Muscle of leg (tissue), 11 donors: Measurements from ENCODE around the gene SYNDIG1. TPM values are rescaled to one million over a fixed set of nuclear protein-coding genes. Genes with fewer than 3 reads are reported as not detected.

Source experiments
- DNase-seq: peaks from one replicate; pipeline ENCODE4 v3.0.0; 2013
- H3K27ac ChIP-seq: one replicate; pipeline ENCODE4 v1.5.1; 2013; ENCODE audit warnings: mild to moderate bottlenecking, low read length, control low read depth
- H3K27me3 ChIP-seq: one replicate; pipeline ENCODE4 v1.6.1; 2013; ENCODE audit warnings: low read length; ENCODE audit not compliant: control insufficient read depth, insufficient read depth
- H3K36me3 ChIP-seq: one replicate; pipeline ENCODE4 v1.6.1; 2013; ENCODE audit warnings: low read length; ENCODE audit not compliant: control insufficient read depth, insufficient read depth
- H3K4me1 ChIP-seq: one replicate; pipeline ENCODE4 v1.6.1; 2013; ENCODE audit warnings: low read length; ENCODE audit not compliant: control insufficient read depth, insufficient read depth
- H3K4me3 ChIP-seq: one replicate; pipeline ENCODE4 v1.5.1; 2013; ENCODE audit warnings: low read length, control low read depth
- H3K9me3 ChIP-seq: replicated peaks from 2 replicates; pipeline ENCODE4 v1.6.1; 2013; ENCODE audit warnings: low read depth, low read length; ENCODE audit not compliant: control insufficient read depth
- WGBS: methylation state at CpG from one replicate; pipeline ENCODE4 v1.1.5; 2013; ENCODE audit warnings: missing lambda C conversion rate; ENCODE audit not compliant: insufficient coverage; 5-methylcytosine and 5-hydroxymethylcytosine counted together
- polyA plus RNA-seq, 8 donors: library from polyadenylated mRNA; unstranded; fragments of 120-200 nt; gene quantifications; one replicate each; pipeline versions ENCODE4 v1.2.1 to v1.2.3, GENCODE V29; 2013; ENCODE audit warnings: inconsistent platforms in 1 of 8, low replicate concordance in 1 of 8; ENCODE audit not compliant: insufficient read length in 8 of 8, insufficient read depth in 1 of 8
- total RNA-seq: library from RNA; stranded (reverse); fragments of 120-200 nt; gene quantifications from one replicate; pipeline ENCODE4 v1.2.4, GENCODE V29; 2013

Gene SYNDIG1
- total and polyA plus RNA-seq, 9 donors = 2.5 to 5.3 (median 4.3) TPM

DNA sequence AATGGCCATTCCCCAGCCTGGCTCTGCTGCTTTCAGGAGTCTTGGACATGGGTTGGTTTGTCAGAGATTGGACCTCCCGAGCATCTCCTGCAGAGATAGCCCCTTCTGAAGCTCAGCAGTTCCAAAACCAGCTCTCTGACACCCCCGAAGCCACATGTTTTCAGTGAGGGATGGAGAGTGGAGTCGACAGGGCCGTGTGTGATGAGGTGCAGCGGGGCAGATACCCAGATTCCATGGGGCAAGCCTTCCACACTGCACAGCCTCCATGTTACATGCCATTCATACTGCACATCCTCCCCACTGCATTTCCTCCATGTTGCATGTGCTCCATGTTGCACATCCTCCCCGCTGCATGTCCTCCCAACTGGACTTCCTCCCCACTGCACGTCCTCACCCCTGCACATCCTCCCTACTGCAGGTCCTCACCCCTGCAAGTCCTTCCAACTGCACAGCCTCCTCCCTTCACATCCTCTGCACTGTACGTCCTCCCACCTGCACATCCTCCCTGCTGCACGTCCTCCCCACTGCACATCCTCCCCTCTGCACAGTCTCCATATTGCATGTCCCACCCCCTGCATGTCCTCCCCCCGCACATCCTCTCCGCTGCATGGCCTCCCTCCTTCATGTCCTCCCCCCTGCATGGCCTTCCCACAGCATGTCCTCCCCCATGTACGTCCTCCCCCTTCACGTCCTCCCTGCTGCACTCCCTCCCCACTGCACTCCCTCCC, 112.2 kb downstream of the SYNDIG1 start:
- Histone ChIP-seq H3K9me3 (no peaks in the 10 kb centered on the region), H3K4me3 (no peak overlapping the region), H3K27ac (no peak overlapping the region), H3K36me3 (no peaks in the 10 kb centered on the region), H3K4me1 (no peaks in the 10 kb centered on the region), H3K27me3 (peaks cover 3% of the 10 kb centered on the region)
- WGBS = 86% methylated on average over 9 of the region's 13 CpGs
- no peak for DNase-seq

DNA sequence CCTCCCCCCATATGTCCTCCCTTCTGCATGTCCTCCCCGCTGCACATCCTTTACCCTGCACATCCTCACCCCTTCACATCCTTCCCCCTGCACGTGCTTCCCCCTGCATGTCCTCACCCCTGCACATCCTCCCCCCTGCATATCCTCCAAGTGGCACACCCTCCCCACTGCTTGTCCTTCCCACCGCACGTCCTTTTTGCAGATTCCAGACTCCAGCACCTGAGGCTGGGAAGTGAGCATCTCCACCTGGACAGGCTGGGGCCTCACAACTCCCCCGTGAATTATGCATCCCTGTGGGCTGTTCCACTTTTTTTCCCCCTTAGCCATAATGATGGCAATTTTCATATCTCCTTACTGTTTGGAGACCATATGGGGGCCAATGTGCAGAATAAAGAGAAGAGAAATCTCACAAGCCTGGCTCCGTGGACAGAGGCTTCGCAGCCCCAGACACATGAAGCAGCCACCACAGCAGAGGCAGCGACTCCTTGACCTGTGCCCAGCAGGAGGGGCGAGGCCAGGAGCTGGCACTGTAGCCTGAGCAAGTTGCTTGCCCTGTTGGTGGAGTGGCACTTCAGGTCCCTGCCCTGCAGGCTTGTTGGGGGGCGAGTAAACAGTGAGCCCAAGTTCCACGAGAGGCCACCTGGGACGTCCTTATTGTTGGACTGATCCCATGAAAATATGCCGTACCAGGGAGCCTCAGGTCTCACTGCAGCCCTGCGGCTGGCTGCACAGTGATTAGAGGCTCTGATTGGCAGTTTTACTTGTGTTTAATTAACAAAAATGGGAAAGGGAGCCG, 113.1 kb downstream of the SYNDIG1 start:
- DNase-seq = no peak
- 68% methylated on average over 14 of the region's 15 CpGs for WGBS
- Histone ChIP-seq H3K27ac (no peak overlapping the region), H3K4me1 (peaks cover 6% of the 10 kb centered on the region), H3K9me3 (no peaks in the 10 kb centered on the region), H3K4me3 (no peak overlapping the region), H3K27me3 (peaks cover 3% of the 10 kb centered on the region), H3K36me3 (no peaks in the 10 kb centered on the region)

DNA sequence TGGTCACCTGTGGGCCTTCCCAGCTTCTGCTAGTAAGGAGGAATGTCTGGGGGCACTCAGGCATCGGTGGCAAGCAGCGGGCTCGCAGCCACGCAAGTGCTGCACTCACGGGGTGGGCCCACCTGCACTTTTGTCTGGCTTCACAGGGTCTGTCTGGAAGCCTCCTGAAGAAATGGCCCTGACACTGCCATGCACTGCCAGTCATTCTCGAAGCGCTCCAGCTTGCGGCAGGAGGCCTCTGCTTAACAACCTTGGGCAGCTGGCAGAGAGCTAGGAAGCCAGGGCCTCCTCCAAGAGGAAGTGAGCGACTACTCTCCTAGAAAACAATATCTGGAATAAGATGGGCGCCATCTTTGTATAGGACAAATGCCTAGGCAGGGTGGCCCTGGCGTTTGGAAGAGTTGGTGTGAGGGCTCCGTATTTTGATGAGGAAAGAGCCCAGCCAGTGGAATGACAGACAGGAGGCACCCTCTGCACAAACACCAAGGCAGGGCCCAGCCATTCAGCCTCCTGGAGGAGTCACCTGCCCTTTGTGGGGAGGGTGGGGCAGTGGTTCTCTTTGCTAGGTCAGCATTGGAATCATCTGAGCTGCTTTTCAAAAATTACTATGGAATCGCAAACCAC, 113.9 kb downstream of the SYNDIG1 start:
- no peak for DNase-seq
- no peak overlapping the region for H3K27ac ChIP-seq
- no peaks in the 10 kb centered on the region for H3K36me3 ChIP-seq
- peaks cover 3% of the 10 kb centered on the region for H3K27me3 ChIP-seq
- no peaks in the 10 kb centered on the region for H3K9me3 ChIP-seq
- WGBS = 92% methylated on average over 9 of the region's 13 CpGs
- peaks cover 12% of the 10 kb centered on the region for H3K4me1 ChIP-seq
- H3K4me3 ChIP-seq = no peak overlapping the region

DNA sequence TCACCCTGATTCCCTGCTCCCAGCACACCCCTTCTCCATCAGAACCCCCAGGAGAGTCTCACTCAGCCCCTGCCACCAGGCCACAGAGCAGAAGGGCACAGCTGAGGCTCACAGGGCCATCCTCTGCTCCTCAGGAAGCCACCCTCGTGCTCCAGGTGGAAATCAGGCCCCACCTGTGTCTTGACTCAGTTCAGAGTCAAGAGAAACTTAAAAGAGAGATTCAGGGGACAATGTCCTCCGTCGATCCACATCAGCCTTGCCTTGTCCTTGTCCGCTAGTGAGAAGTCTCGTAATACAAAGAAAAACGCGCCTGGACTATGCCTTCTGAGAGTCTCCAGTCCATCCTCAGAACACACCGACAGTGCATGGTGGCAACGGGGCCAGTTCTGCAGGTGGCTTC, 114.6 kb downstream of the SYNDIG1 start:
- 84% methylated on average over 9 of the region's 9 CpGs for WGBS

DNA sequence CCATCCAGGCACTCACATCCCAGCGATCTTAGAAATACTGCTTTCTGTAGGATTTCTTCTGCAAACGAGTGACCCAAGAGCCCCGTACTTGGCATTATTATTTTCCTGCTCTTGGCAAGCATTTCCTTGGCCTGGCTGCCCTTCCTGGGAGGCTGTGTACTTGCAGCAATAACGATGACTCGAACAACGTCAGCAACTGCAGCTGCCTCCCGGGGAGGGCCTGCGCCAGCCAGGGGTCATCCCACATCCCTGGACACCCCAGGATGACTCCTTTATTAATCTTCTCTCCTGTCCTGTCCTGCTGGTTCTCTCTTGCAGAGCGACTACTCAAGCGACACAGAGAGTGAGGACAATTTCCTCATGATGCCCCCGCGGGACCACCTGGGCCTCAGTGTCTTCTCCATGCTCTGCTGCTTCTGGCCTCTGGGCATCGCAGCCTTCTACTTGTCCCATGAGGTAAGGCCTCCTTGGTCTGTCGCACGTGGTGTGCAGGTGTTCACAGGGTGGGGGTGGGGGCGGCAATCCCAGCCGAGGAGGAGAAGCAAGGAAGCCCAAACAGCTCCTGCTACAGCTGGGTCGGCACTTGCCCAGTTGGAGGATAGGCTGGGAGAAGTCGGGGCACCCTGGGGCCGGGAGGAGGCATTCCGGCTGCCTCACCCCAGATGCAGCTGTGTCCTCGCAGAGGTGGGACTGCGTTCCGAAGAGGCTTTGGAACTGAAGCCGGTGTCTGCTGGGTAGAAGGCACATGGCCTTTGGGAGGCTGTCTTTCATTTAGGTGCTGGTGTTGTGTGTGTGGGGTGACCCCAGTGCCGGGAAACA, 115.3 kb downstream of the SYNDIG1 start:
- peaks cover 12% of the 10 kb centered on the region for H3K4me1 ChIP-seq
- no peak overlapping the region for H3K4me3 ChIP-seq
- no peaks in the 10 kb centered on the region for H3K36me3 ChIP-seq
- no peak overlapping the region for H3K27ac ChIP-seq
- 64% methylated on average over 23 of the region's 26 CpGs for WGBS
- peak; percentile 14 for DNase-seq
- H3K27me3 ChIP-seq = peaks cover 3% of the 10 kb centered on the region
- H3K9me3 ChIP-seq = no peaks in the 10 kb centered on the region

More for the DNA sequence above, 114.6 kb downstream of the SYNDIG1 start:
- no peaks in the 10 kb centered on the region for H3K36me3 ChIP-seq
- H3K27ac ChIP-seq = no peak overlapping the region
- no peak overlapping the region for H3K4me3 ChIP-seq
- H3K9me3 ChIP-seq = no peaks in the 10 kb centered on the region
- H3K27me3 ChIP-seq = peaks cover 3% of the 10 kb centered on the region
- peaks cover 12% of the 10 kb centered on the region for H3K4me1 ChIP-seq
- no peak for DNase-seq

DNA sequence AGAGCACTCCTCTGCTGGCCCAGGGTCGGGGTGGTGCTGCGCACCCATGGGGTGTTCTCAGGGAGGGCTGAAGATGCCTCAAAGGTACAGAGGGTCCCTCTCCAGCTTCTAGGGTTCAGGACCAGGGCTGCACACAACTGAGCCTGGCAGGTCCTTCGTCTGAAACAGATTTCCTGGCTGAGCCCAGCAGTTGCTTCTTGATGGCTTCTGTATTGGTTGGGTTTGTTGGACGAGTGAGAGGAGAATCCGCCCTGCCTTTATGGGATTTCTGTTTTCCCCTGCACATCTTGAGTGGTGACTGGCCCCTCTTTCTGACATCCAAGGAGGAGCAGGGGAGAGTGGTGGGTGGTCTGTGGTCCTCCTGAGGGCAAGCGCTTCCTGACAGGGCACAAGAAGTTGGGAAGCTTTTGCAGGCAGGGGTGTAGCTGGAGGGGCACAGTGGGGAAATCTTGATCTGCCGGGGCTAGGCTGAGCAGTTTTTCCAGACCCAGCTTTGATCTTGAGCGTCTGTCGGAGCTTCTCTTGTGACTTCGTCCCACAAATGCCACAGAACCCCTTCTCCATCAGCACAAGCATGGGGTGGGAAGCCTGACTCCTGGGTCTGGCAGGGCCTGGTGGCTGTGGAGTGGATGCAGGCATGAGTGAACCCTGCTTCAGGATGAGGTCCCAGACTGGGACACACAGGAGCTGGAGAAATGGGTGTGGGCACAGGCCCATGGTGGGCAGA, 116.5 kb downstream of the SYNDIG1 start:
- Histone ChIP-seq H3K4me1 (peaks cover 12% of the 10 kb centered on the region), H3K27ac (no peak overlapping the region), H3K4me3 (no peak overlapping the region), H3K36me3 (no peaks in the 10 kb centered on the region), H3K9me3 (no peaks in the 10 kb centered on the region), H3K27me3 (peaks cover 3% of the 10 kb centered on the region)
- 80% methylated on average over 7 of the region's 10 CpGs for WGBS
- DNase-seq = no peak

DNA sequence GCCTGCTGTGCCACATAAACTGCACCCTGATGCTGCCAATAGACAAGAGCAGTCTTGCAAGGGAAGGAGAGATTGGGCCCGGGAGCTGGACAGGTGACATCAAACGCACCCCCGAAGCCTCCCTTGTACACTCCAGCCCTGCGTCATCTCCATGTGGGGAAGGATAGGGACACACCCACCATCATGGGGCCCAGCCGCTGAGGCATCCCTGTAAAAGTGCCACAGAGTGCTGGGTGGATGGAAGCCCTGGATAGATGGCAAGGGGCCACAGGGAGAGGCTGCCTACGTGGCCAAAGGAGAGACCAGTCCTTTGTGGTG, 117.1 kb downstream of the SYNDIG1 start:
- Histone ChIP-seq H3K27ac (no peak overlapping the region), H3K36me3 (no peaks in the 10 kb centered on the region), H3K4me3 (no peak overlapping the region), H3K9me3 (no peaks in the 10 kb centered on the region), H3K4me1 (peaks cover 12% of the 10 kb centered on the region), H3K27me3 (peaks cover 3% of the 10 kb centered on the region)
- no peak for DNase-seq
- WGBS = 89% methylated on average over 3 of the region's 6 CpGs

DNA sequence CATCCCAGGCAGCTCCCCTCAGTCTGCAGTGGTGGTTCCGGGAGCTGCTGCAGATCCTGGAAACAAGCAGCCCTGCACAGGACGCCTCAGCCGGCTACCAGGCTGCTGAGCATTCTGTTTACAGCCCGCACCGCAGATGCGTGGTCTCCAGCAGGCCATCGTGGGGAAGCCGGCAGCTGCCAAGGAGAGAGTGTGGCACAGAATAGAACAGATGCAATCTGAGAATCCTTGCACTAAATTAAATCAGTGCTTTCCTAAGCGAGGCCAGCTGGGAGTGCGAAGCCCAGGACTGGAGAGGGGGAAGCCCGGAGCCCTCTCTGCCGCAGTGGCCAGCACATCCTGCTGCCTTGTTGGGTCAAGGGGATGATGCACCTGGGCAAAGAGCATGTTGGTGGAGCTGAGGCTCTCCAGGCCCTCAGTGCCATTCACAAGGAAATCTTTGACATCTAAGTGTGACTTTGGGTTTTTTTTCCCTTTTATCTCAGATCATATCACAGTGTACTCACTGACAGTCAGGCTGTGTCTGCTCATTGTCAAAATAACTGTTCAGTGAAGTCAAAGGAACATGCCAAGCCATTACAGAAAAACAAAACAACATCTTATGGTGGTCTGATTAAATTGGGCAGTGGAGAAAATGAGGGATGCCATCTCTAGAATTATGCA, 118.1 kb downstream of the SYNDIG1 start:
- Histone ChIP-seq H3K27me3 (peaks cover 3% of the 10 kb centered on the region), H3K27ac (no peak overlapping the region), H3K36me3 (no peaks in the 10 kb centered on the region), H3K9me3 (no peaks in the 10 kb centered on the region), H3K4me1 (peaks cover 12% of the 10 kb centered on the region), H3K4me3 (no peak overlapping the region)
- WGBS = 20% methylated on average over 12 of the region's 12 CpGs
- DNase-seq = peak; percentile 53

DNA sequence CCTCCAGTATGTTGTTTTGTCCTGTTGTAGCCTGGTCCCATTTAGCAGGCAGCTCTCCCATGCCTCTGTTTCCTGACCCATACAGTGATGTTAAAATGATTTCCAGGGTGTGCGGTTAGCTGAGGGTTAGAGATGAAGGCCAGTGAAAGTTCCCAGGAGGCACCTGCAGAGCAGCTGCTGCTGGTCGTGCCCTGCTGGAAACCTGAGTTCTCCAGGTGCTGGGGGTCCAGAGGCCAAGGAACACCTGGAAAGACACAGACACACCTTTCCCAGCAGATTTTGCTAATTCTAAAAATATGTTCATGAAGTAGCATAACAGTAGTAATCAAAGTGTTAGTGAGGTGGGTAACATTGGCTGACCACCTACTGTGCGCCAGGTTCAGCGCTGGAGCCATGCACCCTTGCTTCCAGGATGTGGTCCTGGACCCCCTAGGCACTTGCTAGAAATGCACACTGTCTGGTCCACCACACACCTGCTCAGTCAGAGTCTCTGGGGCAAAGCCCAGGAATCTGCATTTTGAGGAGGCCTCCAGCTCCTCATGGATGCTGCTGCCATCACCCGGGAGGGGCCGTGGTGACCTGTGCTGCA, 118.7 kb downstream of the SYNDIG1 start:
- no peak overlapping the region for H3K4me3 ChIP-seq

More for the DNA sequence above, 118.7 kb downstream of the SYNDIG1 start:
- no peak overlapping the region for H3K27ac ChIP-seq
- peaks cover 3% of the 10 kb centered on the region for H3K27me3 ChIP-seq
- no peaks in the 10 kb centered on the region for H3K36me3 ChIP-seq
- peaks cover 12% of the 10 kb centered on the region for H3K4me1 ChIP-seq
- DNase-seq = no peak
- H3K9me3 ChIP-seq = no peaks in the 10 kb centered on the region
- 72% methylated on average over 5 of the region's 6 CpGs for WGBS
